GM21528 (cell line): ENCODE results near the gene IKBIP.
"Not testable (repeated sequence)": the region's sequence is repeated elsewhere in the genome, so short reads cannot be mapped to it uniquely, and the experiment has no call there.

Experiments
- ATAC-seq: cut with Tn5 transposase; IDR thresholded peaks from one replicate; pipeline ENCODE4 v1.9.1; 2021; ENCODE audit warnings: mild to moderate bottlenecking, moderate library complexity; ENCODE audit not compliant: unreplicated experiment, low FRiP score

IKBIP gene

DNA sequence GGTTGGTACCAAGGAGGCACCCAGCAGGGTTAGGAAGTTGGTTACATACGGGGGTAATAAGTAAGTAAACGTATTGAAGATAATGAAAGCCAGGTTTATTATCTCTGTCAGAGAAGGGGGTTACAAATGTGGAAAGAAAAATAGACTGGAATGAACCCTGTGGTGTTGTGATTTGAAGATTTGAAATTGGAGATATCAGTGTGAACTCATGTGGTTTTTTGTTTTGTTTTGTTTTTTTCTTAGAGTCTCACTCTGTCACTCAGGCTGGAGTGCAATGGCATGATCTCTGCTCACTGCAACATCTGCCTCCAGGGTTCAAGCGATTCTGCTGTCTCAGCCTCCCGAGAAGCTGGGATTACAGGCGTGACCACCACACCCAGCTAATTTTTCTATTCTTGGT, 65.2 kb downstream of the IKBIP start:
- no peak for ATAC-seq

GRCh38 chr12:98578821-98579220, 65.8 kb downstream of the IKBIP start:
- no peak for ATAC-seq

DNA sequence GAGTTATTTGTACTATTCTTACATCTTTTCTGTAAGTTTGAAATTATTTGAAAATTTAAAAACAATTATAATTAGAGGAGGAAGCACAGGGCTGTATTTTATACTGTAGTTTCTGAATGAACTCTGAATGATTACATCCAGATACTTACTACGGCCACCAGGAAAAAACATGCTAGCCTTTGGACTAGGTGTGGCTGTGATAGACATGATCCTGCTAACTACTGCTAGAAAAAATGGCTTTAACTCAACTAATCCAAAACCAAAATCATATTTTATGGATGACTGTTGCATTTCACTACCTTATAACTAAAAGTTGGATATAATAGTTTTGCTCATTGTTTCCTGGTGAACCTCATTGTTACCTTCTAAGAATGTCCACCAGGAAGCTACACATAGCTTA, 66.2 kb downstream of the IKBIP start:
- ATAC-seq, result no peak

GRCh38 chr12:98576795-98577194, 67.8 kb downstream of the IKBIP start:
- not testable (repeated sequence) for ATAC-seq

GRCh38 chr12:98575013-98575412, 69.6 kb downstream of the IKBIP start:
- no peak for ATAC-seq
